Forelimb muscle (tissue), 1 donor: ENCODE results near the gene SLC39A2. TPM values are rescaled to one million over a fixed set of nuclear protein-coding genes. Genes with fewer than 3 reads are reported as not detected.
"Not testable (repeated sequence)": the region's sequence is repeated elsewhere in the genome, so short reads cannot be mapped to it uniquely, and the experiment has no call there.

ENCODE experiments used
- DNase-seq: peaks from one replicate; pipeline ENCODE4 v3.0.0-alpha.2; 2013; ENCODE audit warnings: low read depth
- polyA plus RNA-seq: library from polyadenylated mRNA; unstranded; fragments of 120-200 nt; gene quantifications from one replicate; pipeline ENCODE4 v1.2.1, GENCODE V29; 2013; ENCODE audit not compliant: insufficient read length

The SLC39A2 gene
- polyA plus RNA-seq, 1 donor, result not detected

DNA sequence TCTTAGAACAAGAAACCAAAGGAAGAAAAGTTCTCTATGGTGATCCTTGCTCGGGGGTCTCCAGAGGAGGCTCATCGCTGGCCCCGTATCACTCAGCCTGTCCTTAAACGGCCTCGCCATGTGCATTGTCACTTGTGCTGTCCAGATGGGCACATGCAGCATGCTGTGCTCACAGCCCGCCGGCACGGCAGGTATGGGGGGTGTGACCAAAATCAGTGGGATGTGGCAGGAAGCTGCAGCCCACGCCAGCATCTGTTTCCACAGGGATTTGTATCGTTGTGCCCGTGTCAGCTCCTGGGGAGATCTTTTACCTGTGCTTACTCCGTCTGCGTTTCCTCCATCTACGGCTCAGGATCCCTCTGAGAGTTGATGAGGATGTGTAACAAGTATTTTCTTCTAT is 2.6 kb upstream of the SLC39A2 start:
- DNase-seq, result no peak

GRCh38 chr14:20997115-20997514 is 2.0 kb upstream of the SLC39A2 start:
- DNase-seq, result no peak

- DNase-seq, result no peak
Observed at GRCh38 chr14:20997564-20997963, 1.5 kb upstream of the SLC39A2 start.

GRCh38 chr14:20998139-20998538 is 954 bp upstream of the SLC39A2 start:
- no peak for DNase-seq

GRCh38 chr14:20999591-20999990 is 498 bp downstream of the SLC39A2 start:
- DNase-seq, result no peak

DNA sequence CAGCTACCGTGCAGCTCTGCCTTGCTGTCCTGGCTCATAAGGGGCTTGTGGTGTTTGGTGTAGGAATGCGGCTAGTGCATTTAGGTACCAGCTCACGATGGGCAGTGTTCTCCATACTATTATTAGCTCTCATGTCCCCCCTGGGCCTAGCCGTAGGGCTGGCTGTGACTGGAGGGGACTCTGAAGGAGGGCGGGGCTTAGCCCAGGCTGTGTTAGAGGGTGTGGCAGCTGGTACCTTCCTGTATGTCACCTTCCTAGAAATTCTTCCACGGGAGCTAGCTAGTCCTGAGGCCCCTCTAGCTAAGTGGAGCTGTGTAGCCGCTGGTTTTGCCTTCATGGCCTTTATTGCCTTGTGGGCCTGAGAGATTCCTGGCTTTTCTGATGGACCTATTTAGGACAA is 2.1 kb downstream of the SLC39A2 start:
- no peak for DNase-seq

GRCh38 chr14:21003788-21004346 is 4.8 kb downstream of the SLC39A2 start:
- no peak for DNase-seq

DNA sequence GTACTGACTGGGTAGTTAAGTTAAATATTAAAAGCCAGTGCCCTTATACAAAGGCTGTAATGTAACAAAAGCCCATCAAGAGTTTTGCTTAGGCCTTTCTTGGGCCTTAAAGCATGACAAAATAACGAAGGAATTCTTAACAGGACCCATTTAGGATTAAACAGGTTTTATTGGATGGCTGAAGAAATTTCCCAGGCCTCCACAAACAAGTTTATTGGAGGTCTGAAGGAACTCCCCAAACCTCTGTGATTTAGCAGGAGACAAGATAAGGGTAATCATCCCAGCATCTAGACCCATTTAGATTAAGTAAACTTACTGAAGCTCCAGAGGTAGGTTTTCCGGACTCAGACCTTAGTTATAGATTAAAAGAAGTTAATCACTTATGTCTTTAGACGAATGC is 10.6 kb downstream of the SLC39A2 start:
- not testable (repeated sequence) for DNase-seq

- DNase-seq, result no peak
Observed at GRCh38 chr14:21011136-21011535, 12.0 kb downstream of the SLC39A2 start.

GRCh38 chr14:21014761-21015190 is 15.7 kb downstream of the SLC39A2 start:
- peak; percentile 70 for DNase-seq

GRCh38 chr14:21015312-21015711 is 16.2 kb downstream of the SLC39A2 start:
- no peak for DNase-seq

- no peak for DNase-seq
Observed at GRCh38 chr14:21016413-21017190, 17.5 kb downstream of the SLC39A2 start.

GRCh38 chr14:21017528-21018245 is 18.6 kb downstream of the SLC39A2 start:
- DNase-seq, result no peak

- no peak for DNase-seq
Observed at GRCh38 chr14:21018286-21018685, 19.2 kb downstream of the SLC39A2 start.

- DNase-seq, result no peak
Observed at GRCh38 chr14:21018781-21019180, 19.7 kb downstream of the SLC39A2 start.

GRCh38 chr14:21019366-21019765 is 20.3 kb downstream of the SLC39A2 start:
- no peak for DNase-seq

DNA sequence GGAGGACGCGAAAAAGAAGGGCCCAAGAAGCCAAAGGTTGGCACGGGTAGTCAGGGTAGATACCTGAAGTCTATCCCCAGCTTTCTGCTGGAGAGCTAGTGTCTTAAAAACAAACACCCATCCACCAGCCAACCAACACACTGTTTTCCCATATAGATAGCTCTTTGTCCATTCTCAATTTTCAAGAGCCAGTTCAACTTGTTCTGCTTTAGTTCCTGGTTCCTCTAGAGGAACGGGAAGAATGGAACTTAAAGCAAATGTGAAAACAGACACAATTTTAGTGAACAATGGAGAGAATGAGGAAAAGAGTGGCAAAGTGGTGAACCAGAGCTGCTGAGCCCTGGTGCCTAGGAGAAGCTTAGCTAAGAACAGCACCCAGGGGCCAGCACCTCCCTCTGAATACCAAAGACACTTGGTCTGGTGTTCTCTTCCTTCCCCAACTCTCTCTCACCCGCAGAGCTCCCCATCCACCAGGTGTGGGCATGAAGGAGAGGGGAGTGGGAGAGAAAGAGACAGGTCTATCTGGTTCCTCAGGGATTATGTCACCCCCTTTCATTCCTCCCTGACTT is 22.0 kb downstream of the SLC39A2 start:
- DNase-seq, result no peak

GRCh38 chr14:21022686-21023085 is 23.6 kb downstream of the SLC39A2 start:
- no peak for DNase-seq

- no peak for DNase-seq
Observed at GRCh38 chr14:21023174-21023573, 24.1 kb downstream of the SLC39A2 start.

DNA sequence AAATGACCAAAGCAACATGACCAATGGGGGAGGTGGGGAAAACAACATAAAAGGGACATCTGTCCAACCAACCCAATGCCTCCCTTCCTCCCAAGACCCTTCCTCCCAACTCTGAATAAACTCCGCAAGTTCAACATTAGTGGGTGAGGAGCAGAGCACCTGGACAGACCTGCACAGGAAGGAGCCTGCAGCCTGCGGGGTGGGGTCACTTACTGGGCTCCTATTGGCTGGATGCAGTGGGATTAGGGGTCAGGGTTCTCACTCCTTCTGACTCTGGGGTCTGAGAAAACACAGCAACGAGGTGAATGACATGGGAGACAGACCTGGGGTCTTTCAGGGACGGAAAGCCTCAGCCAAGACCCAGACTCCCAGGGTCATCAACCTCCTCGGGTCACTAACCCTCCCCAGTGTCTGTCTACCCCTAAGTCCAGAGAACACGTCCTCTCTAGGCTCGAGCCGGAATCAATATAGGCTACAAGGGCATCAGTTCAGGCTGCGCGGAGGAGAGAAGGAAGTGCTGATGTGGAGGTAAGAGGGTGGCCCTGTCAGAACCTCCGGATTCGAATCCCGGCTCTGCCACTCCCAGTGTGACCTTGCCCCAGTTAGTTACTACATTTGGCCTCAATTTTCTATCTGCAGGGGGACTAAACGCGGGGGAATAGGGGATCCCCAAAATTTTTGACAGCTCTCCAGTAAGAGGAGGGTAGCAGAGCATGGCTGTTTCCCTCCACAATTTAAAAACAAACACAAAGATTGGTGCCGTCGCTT is 24.9 kb downstream of the SLC39A2 start:
- no peak for DNase-seq

DNA sequence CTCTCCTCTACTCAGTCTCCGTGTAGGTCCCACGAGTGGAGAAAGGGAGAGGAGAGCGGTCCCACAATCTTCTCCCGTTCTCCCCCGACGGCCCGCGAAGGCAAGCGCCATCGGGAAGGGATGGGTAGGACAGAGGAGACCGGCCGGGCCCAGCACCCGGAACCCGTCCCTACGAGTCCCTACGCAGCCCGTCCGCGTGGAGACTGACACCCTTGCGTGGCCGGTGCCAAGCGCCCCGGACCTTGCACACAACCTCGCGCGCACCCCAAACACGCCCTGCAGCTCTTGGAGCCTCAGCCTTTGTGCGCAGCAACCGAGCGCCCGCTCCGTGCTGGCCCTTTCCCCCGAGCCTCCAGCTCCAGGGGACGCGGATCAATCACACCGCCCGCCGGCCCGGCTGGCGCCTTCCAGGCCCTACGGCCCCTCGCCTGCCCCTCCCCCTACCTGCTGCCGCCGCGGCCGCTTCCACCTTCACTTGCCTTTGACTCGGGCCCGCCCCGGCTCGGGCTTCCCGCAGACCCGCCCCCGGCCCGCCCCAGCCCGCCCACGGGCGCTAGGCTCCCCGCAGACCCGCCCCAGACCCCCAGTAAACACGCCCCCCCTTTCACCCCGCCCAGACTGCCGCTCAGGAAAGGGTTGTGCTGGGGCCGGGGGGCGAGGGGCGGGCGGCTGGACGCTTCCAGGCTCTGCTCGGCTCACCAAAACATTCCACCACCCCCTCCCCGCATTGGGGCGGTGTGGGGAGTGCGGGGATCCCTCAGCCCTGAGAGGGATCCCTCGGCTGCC is 25.7 kb downstream of the SLC39A2 start, which contains the start of gene NDRG2:
TSS of gene NDRG2 (minus strand) at position 477 of the 786 bp plus-strand sequence. CDS start 1,746 bp downstream, outside the sequence.
- DNase-seq, result no peak
